Keratinocyte (primary cell): ENCODE results near the gene RIN3.

ENCODE experiments used
- EZH2 ChIP-seq: IDR thresholded peaks from one replicate; pipeline ENCODE4 v1.6.1; 2012; ENCODE audit warnings: inconsistent platforms, mild to moderate bottlenecking, low read length, moderate library complexity
- TF ChIP-seq, protein P1 (sequence below), 3 experiments: IDR thresholded peaks in 1 of 3; conservative IDR thresholded peaks in 1 of 3; optimal IDR thresholded peaks in 1 of 3; 2 replicates in 2 of 3; 3 replicates in 1 of 3; pipeline versions ENCODE3 to v1.5.1; 2011; ENCODE audit warnings: low read length in 3 of 3, mild to moderate bottlenecking in 3 of 3, moderate library complexity in 2 of 3, control low read depth in 1 of 3, inconsistent platforms in 1 of 3; ENCODE audit not compliant: insufficient read depth in 2 of 3; ENCODE audit errors: extremely low read depth in 1 of 3

DNA sequence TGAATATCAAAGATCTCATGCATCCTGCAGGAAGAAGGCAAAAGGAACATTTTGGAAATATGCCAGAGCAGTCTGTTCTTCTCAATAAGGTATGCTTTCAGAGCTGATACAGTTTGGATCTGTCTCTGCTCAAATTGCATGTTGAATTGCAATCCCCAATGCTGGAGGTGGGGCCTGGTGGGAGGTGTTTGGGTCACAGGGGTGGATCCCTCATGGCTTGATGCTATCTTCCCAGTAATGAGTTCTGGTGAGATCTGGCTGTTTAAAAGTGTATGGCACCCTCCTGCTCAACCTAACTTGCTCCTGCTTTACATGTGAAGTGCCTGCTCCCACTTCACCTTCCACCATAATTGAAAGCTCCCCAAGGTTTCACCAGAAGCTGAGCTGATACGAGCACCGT, 76.6 kb downstream of the RIN3 start:
- TF ChIP-seq, protein P1, sequence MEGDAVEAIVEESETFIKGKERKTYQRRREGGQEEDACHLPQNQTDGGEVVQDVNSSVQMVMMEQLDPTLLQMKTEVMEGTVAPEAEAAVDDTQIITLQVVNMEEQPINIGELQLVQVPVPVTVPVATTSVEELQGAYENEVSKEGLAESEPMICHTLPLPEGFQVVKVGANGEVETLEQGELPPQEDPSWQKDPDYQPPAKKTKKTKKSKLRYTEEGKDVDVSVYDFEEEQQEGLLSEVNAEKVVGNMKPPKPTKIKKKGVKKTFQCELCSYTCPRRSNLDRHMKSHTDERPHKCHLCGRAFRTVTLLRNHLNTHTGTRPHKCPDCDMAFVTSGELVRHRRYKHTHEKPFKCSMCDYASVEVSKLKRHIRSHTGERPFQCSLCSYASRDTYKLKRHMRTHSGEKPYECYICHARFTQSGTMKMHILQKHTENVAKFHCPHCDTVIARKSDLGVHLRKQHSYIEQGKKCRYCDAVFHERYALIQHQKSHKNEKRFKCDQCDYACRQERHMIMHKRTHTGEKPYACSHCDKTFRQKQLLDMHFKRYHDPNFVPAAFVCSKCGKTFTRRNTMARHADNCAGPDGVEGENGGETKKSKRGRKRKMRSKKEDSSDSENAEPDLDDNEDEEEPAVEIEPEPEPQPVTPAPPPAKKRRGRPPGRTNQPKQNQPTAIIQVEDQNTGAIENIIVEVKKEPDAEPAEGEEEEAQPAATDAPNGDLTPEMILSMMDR (optimal IDR thresholded peaks at IDR 0.05 in 1 of 3, IDR thresholded peaks at IDR 0.05 in 1 of 3, conservative IDR thresholded peaks at IDR 0.05 in 1 of 3; ENCODE audit: extremely low read depth in 1 of 3, insufficient read depth in 2 of 3, low read length in 3 of 3): no peak
- no peak for TF ChIP-seq EZH2
